Measurements from ENCODE around the gene VPS13A.

DNA sequence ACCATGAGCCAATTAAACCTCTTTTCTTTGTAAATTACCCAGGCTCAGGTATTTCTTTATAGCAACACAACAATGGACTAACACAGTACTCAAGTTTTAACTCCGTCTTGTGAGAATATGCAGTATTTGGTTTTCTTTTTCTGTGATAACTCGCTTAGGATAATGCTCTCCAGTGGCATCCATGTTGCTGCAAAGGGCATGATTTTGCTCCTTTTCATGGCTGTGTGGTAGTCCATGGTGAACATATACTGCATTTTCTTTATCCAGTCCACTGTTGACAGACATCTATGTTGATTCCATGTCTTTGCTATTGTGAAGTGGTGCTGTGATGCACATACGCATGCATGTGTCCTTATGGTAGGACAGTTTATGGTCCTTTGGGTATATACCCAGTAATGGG, 10.9 kb downstream of the VPS13A start:
- TF ChIP-seq, protein P1, sequence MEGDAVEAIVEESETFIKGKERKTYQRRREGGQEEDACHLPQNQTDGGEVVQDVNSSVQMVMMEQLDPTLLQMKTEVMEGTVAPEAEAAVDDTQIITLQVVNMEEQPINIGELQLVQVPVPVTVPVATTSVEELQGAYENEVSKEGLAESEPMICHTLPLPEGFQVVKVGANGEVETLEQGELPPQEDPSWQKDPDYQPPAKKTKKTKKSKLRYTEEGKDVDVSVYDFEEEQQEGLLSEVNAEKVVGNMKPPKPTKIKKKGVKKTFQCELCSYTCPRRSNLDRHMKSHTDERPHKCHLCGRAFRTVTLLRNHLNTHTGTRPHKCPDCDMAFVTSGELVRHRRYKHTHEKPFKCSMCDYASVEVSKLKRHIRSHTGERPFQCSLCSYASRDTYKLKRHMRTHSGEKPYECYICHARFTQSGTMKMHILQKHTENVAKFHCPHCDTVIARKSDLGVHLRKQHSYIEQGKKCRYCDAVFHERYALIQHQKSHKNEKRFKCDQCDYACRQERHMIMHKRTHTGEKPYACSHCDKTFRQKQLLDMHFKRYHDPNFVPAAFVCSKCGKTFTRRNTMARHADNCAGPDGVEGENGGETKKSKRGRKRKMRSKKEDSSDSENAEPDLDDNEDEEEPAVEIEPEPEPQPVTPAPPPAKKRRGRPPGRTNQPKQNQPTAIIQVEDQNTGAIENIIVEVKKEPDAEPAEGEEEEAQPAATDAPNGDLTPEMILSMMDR (conservative IDR thresholded peaks at IDR 0.05 in 1 of 2, IDR thresholded peaks at IDR 0.05 in 1 of 2; ENCODE audit: extremely low read depth in 1 of 2, insufficient read depth in 1 of 2, low read depth in 1 of 2, low read length in 2 of 2) = no peak
- TF ChIP-seq EZH2 (IDR thresholded peaks at IDR 0.05; ENCODE audit: borderline replicate concordance, low read length) = no peak

Data from mammary epithelial cell (primary cell).